ENCODE measurements around the gene BIRC6. TPM values are rescaled to one million over a fixed set of nuclear protein-coding genes. Genes with fewer than 3 reads are reported as not detected.

BIRC6 gene
- total and polyA plus RNA-seq, 2 of the 4 experiments (the other 2 are of a cell fraction), result 26.5 to 316 TPM

- Histone ChIP-seq H4K20me1 (ENCODE audit: insufficient read depth, low read length) (peaks cover 25% of the 10 kb centered on the region), H2BK5ac (ENCODE audit: low read depth, low read length, poor library complexity, severe bottlenecking) (no peak overlapping the region), H3K23ac (ENCODE audit: low read depth, low read length) (no peak overlapping the region), H3K4me3 (ENCODE audit: insufficient read depth, low read depth, low read length) (no peak overlapping the region), H3K14ac (replicated peaks; ENCODE audit: low read depth, low read length) (no peak overlapping the region), H3K4me1 (ENCODE audit: control insufficient read depth, insufficient read depth, low read length) (no peaks in the 10 kb centered on the region), H3K27me3 (ENCODE audit: control insufficient read depth, insufficient read depth, low read length) (no peaks in the 10 kb centered on the region), H2AK5ac (ENCODE audit: low read depth, low read length) (no peak overlapping the region), H3K9me3 (ENCODE audit: control insufficient read depth, insufficient read depth, low read length) (no peaks in the 10 kb centered on the region), H3K79me1 (ENCODE audit: low read depth in 1 of 2, low read length in 2 of 2) (peaks cover 35 to 67% of the 10 kb centered on the region in 2 experiments), H3K9ac (ENCODE audit: low read depth, low read length) (no peak overlapping the region), H3K4me2 (ENCODE audit: low read depth, low read length) (no peak overlapping the region), H2BK120ac (ENCODE audit: low read depth, low read length) (no peak overlapping the region), H3K36me3 (ENCODE audit: control insufficient read depth, insufficient read depth, low read length) (peaks cover 42% of the 10 kb centered on the region), H3K4ac (ENCODE audit: low read depth, low read length) (no peak overlapping the region), H2BK15ac (ENCODE audit: low read depth, low read length) (no peak overlapping the region), H3K27ac (ENCODE audit: insufficient read depth, low read length) (no peak overlapping the region), H3K56ac (ENCODE audit: extremely low read depth, insufficient read depth, low read length) (no peak overlapping the region), H4K91ac (ENCODE audit: insufficient read depth, low read depth, low read length) (no peak overlapping the region), H4K5ac (ENCODE audit: low read depth, low read length) (no peak overlapping the region), H2AFZ (replicated peaks; ENCODE audit: low read length, poor library complexity) (no peak overlapping the region), H3K9me1 (ENCODE audit: insufficient read depth, low read length) (peaks cover 3% of the 10 kb centered on the region), H2AK9ac (replicated peaks; ENCODE audit: low read depth, low read length, poor library complexity) (no peak overlapping the region), H4K8ac (ENCODE audit: low read depth in 2 of 2, low read length in 2 of 2) (no peak overlapping the region), H2BK20ac (ENCODE audit: low read depth, low read length) (no peak overlapping the region), H3K18ac (ENCODE audit: low read depth, low read length) (no peak overlapping the region)
- DNase-seq (peak; percentile 18), ATAC-seq (ENCODE audit: low read depth) (no peak; the same call in 1 of the 2 replicates)
- intact Hi-C loops (cut with micrococcal nuclease) (no loop called here), in situ Hi-C loops (cut with MboI; ENCODE audit: low sequenced_read_pairs) (no loop called here), dilution Hi-C loops (cut with HindIII; ENCODE audit: low sequenced_read_pairs, unreplicated experiment) (no loop called here)
- ChIA-PET POLR2A (ENCODE audit: unreplicated experiment) (no interaction called here), CTCF (no interaction called here)
- no CpG with 5 or more reads among the region's 4 CpGs for WGBS, 2 experiments (ENCODE audit: extremely low coverage in 2 of 2, insufficient read length in 1 of 2)
- TF ChIP-seq CEBPB (IDR thresholded peaks at IDR 0.05; ENCODE audit: low read depth, low read length) (0 out of 2 replicates have a peak, but pooled peaks have one; percentile 19), CHD1 (IDR thresholded peaks at IDR 0.05; ENCODE audit: low read depth, low read length) (no peak), MXI1 (IDR thresholded peaks at IDR 0.05; ENCODE audit: borderline replicate concordance, low read depth, low read length) (no peak), MAZ (IDR thresholded peaks at IDR 0.05; ENCODE audit: borderline replicate concordance, low read depth, low read length) (no peak)
- TF ChIP-seq, protein P1, sequence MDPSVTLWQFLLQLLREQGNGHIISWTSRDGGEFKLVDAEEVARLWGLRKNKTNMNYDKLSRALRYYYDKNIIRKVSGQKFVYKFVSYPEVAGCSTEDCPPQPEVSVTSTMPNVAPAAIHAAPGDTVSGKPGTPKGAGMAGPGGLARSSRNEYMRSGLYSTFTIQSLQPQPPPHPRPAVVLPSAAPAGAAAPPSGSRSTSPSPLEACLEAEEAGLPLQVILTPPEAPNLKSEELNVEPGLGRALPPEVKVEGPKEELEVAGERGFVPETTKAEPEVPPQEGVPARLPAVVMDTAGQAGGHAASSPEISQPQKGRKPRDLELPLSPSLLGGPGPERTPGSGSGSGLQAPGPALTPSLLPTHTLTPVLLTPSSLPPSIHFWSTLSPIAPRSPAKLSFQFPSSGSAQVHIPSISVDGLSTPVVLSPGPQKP (IDR thresholded peaks at IDR 0.05; ENCODE audit: borderline replicate concordance, low read depth, low read length), result no peak
- no TSS peak for BruUV-seq (replicated peaks)
Measured at GRCh38 chr2:32384529-32384928, 27.7 kb downstream of the BIRC6 start.
